SK-N-MC (cell line): ENCODE results near the gene ERBB4.

Experiments
- FOXP2 ChIP-seq: optimal IDR thresholded peaks from 2 replicates; pipeline ENCODE3; 2011; ENCODE audit warnings: mild to moderate bottlenecking, moderate library complexity; ENCODE audit not compliant: insufficient read depth; ENCODE audit errors: extremely low read length, control extremely low read depth
- POLR2AphosphoS5 ChIP-seq: IDR thresholded peaks from 2 replicates; pipeline ENCODE4 v1.6.1; 2012; ENCODE audit warnings: mild to moderate bottlenecking, low read depth, low read length, borderline replicate concordance

DNA sequence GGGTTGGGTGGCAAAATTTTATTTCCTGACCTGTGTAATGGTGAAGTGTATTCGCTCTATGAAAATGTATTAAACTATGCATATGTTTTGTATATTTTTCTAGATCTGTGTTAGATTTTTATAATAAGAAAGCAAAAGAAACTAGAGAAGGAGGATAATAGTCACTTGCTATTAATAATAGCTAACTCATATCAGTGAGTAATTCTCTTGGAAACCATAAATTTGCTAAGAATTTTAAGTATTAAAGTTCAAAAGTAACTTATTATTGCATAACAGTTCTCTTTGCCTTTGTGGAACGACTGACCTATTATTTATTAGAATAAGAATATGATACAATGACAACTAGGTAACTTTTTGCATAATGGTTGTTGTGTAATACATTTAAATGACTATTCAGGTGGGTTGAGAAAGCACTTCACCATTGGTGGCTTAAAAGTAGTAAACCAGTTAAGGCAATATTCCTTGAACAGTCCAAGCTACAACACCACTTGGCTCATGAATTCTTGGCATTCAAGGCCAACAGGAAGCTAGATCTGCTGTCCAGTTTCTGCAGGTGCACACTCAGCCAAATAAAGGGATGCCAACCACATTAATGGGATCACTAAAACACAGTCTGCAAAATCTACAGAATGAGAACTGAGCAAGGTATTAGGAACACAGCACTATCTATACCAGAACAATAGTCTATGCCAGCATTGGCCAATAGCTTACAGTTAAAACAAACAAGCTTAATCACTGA lies 1060.9 kb downstream of the ERBB4 start:
- TF ChIP-seq POLR2AphosphoS5: no peak
- no peak for TF ChIP-seq FOXP2
